ENCODE results near the gene KIF4A.
"Not testable (repeated sequence)": the region's sequence is repeated elsewhere in the genome, so short reads cannot be mapped to it uniquely, and the experiment has no call there.

The KIF4A gene

DNA sequence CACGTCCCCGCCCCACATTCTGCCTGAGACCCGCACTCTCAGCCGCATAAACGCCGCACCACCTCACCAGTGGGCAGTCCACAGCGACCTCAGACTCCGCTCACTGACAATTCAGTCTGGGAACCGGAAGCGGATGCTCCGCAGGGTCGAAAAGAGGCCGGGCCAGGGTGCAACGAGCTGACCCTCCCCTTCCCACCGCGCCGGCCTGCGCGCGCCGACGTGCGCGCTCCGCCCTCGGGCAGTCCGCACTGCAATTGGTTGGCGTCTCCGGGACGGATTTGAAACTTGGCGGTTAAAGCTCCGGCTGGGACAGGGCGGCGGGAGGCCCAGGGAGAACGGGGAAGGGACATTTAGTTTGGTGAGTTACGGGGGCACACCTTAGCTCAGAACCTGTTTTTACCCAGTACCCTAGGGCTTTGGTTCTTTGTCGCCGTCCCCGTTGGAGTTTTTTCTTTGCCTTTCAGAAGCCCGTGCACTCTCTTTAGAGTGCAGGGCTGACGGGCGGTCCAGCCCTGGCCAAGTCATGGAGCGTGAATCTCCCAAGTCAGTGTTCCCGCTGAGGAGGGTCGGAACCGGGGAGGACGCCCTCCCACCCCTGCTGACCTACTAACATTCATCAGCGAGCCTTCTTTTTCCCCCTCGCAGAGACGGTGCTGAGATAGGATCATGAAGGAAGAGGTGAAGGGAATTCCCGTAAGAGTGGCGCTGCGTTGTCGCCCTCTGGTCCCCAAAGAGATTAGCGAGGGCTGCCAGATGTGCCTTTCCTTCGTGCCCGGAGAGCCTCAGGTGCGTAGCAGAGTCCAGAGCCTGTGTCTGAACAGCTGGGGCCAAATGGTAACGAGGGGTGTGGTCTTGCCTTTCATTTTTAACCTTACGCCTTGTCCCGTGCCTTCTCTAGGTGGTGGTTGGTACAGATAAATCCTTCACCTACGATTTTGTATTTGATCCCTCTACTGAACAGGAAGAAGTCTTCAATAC lies at the start of gene KIF4A, which contains the start of gene PDZD11:
Gene KIF4A, plus strand, starts transcription at position 312 of the 978 bp plus-strand sequence. Its CDS starts 355 bp downstream, at position 667.
Gene PDZD11, minus strand, starts transcription at position 135 of the 978 bp plus-strand sequence. CDS start 586 bp downstream, outside the sequence.
- peak; percentile 64 for DNase-seq

- DNase-seq, result no peak
These were observed 49.2 kb upstream of the KIF4A start for GRCh38 chrX:70240751-70241150.

DNA sequence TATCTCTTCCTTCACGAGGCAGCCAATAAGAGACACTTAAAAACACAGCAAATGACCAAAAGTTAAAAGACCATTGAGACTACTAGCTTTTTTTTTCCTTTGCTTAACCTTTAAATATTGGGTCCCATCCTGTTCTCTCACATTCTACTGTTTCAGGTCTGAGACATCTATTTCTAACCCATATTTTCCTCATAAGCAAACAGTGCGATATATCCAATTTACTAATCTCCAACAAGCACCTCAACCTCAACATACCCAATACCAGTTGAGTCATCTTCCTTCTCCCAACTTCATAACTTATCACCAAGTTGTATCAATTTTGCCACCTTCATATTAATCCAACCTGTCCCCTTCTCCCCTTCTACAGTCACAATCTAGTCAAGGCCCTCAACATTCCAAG lies 48.4 kb upstream of the KIF4A start:
- DNase-seq, result no peak

DNA sequence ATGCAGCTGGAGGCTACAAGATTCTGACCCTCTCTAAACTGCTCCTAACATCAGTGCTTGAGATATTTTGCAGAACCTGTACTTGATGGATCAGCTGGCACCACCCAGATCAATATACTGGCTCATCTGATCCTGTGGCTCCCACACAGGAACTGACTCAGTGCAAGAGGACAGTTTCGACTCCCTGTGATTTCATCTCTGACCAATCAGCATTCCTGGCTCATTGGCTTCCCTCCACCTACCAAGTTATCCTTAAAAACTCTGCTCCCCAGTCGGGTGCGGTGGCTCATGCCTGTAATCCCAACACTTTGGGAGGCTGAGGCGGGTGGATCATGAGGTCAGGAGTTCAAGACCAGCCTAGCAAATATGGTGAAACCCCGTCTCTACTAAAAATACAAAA lies 46.3 kb upstream of the KIF4A start:
- not testable (repeated sequence) for DNase-seq

GRCh38 chrX:70244881-70245280 lies 45.0 kb upstream of the KIF4A start:
- DNase-seq, result no peak

DNA sequence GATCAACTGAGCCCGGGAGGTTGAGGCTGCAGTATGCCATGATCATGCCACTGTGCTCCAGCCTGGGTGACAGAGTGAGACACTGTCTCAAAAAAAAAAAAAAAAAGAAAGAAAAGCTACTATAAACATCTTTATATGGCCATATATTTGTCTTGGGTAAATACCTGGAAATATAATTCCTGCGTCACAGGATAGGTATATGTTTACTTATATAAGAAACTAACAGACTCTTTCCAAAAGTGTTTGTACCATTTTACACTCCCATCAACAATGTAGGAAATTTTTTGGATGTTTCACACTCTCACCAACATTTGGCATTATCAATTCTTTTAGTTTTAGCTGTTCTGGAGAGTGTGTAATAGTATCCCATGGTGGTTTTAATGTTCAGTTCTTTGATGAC lies 42.7 kb upstream of the KIF4A start:
- DNase-seq, result no peak

DNA sequence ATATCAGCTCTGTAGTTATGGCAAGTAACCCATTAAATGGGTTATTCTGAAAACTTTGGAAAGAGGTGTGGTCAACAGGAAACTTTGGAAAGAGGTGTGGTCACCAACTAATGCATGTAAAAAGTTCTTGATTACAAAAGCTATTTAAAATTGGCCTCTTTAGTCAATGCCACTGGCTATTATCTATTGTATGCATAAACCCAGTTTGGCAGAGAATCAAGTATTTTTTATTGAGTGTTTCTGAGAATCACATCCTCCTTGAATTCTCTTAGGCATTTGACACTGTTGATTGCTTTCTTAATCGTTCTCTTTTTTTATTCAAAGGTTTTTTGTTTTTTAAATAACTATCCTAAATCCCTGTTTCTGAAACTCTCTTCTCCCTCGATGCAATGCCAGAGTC lies 37.4 kb upstream of the KIF4A start:
- DNase-seq, result no peak

- no peak for DNase-seq
These were observed 36.4 kb upstream of the KIF4A start for GRCh38 chrX:70253377-70254062.

- no peak for DNase-seq
These were observed 35.9 kb upstream of the KIF4A start for GRCh38 chrX:70254063-70254400.

DNA sequence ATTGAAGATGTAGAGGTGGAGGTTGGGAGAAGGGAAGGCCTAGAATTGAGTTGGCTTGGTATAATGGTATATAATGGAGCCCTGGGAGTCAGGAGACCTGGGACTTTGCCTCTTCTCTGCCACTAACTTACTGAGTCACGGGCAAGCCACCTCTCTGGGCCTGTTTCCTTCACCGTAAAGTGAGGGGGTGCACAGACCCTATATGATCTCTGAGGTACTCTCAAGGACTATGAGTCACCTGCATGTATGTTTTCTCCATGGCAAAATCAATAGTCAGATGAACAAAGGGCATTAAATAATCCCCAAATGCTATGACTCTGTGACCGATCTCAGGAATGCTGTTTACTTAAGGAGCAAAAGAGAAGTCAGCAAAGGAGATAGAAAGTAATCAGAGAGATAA lies 35.0 kb upstream of the KIF4A start:
- no peak for DNase-seq

DNA sequence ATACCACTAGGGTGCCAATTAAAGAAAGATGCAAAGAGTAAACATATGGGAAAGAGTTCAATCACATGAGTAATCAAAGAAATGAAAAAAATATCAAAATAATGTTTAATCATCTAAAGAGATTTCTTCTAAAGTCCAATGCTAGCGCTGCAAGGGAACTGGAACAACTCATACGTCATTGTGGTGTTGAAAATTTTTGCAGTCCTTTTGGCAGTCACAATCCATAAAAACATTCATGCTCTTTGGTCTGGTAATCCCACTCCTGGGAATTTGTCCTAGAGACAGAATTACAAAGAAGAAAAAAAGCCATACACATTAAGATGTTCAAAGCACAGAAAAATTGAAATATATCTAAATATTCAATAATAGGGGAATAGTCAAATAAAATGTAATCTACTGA lies 34.5 kb upstream of the KIF4A start:
- no peak for DNase-seq

GRCh38 chrX:70257423-70258288 lies 32.2 kb upstream of the KIF4A start:
- DNase-seq, result no peak

DNA sequence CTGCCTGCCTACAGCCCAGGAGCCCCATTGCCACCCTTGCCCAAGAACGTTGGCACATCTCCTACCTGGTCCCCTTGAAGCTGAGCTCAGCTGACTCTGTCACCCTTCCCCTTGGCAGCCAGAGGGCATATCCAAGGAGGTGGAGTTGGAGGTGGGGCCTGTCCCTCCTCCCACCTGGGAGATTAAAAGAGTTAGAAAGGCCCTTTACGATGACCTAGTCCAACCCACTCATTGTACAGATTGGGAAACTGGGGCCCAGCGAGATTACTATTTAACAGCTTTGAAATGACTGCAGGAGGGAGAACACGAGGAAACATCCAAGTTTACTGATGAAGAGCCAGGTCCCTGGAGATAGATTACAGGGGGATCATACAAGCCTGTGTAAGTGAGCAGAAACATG lies 29.8 kb upstream of the KIF4A start, which contains the start of gene P2RY4:
Gene P2RY4, minus strand, starts transcription at position 101 of the 400 bp plus-strand sequence. CDS start 580 bp downstream, outside the sequence.
- DNase-seq, result no peak

DNA sequence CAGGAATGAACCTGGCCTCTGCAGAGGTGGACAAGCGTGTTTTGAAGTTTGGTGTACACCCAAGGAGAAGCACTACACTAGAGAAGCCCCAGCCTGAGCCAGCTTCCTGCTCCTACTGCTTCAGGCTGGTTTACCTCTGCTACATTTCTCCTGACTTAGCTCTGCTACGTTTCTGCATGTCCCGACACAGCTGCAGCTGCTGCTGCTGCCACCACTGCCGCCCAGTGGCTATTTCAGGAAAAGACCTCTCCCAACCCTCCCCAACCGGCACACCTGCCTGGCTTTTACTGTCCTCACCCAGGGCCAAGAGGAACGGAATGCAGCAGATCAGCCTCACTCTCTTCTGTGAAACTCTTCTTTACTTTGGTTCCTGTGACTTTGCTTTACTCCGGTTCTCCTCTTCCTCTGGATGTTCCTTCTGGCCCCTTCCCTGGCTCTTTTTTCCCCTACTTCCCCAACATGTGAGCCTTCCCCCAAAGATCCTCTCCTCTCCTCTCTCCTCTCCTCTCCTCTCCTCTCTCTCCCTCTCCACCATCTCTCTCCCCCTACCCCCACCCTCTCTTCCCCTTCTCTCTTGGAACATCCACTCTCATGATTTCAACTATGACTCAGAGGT lies 26.8 kb upstream of the KIF4A start:
- DNase-seq, result peak; percentile 10

- no peak for DNase-seq
These were observed 25.1 kb upstream of the KIF4A start for GRCh38 chrX:70264784-70265183.

DNA sequence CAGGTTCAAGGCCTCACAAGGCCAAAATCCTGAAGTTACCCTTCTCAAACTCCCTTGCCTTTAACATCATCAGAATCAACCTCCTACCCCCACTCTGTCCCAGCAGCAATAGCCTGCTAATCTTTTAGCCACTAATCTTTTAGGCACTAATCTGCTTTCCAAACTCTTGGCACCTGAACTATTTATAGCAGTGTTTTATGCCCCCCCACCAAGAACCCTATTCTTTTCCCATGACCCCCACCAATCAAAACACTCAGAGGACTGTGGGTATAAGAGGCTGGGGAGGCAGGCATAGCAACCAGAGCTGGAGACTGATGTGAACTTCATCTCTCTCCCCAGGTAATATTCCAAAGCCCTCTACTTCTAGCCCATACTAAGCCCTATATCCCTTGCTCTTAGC lies 21.9 kb upstream of the KIF4A start, which contains the start of gene ARR3:
Gene ARR3, plus strand, starts transcription at position 301 of the 400 bp plus-strand sequence. CDS start 1,052 bp downstream, outside the sequence.
- DNase-seq, result no peak

GRCh38 chrX:70274029-70274428 lies 15.9 kb upstream of the KIF4A start:
- DNase-seq, result not testable (repeated sequence)

DNA sequence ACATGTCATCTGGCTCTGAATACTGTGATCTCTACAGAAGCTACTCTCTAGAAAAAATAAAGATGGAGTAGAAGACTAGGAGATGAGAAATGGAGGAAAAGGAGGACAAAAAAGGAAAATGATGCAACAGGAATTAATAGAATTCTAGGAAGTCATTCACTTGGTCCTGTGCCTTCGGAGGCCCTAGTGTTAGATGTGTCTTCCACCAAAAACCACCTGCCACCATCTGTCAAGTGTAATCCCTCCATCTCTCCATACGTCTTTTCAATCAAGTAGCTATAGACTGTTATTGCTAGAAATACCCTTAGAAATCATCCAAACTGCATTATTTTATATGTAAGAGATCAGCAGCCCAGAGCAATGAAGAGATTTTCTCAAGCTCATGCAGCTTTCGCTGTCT lies 10.8 kb upstream of the KIF4A start:
- no peak for DNase-seq

DNA sequence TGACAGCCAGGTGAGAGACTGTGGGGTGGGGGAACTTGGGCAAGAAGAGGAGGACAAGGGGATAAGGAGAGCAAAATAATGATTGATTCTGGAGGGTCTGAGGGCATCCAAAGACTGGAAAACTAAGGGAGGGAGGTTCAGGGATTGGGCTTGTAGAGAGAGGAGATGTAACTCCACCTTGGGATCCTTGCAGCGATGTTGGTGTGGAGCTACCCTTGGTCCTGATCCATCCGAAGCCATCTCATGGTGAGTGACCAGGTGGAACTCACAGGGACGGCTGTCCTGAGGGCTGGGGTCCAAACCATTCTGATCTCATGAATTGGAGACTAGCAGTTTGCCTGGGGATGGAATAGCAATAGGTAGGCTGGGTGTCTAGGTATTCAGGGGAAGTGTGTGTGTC lies 9.3 kb upstream of the KIF4A start:
- no peak for DNase-seq

GRCh38 chrX:70281951-70282350 lies 8.0 kb upstream of the KIF4A start, which contains the start of gene RAB41:
Gene RAB41, plus strand, starts transcription at chrX:70282172. Its CDS starts 46 bp downstream, at chrX:70282218.
- no peak for DNase-seq

DNA sequence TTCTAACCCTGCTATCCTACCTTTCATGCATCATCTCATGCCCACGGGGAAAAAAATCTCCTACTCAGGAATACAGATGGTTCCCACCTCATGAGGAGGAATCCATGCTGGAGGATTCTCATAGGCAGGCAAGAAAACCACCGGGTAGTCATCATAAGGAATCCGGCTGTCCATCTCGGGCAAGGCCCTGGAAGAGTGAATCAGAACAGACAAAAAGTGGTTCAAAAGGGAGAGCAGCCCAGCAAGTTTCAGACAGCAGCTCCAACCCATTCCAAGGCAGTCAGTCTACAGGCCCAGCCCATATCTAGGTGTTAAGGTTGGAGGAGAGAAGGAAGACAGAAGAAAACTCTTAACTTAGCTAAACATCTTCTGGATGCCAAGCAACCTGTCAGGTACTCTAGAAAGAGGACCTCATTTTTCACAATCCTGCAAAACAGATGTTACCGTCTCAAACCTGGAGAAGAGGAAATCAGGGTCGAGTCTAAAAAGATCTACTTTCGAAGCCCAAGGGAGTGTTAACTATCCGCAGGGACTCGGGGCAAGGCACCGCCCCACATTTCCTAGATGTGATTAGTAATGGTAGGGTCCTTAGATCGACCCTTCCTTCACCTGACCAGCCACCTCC lies 624 bp upstream of the KIF4A start:
- DNase-seq, result no peak

- no peak for DNase-seq
These were observed 2.9 kb downstream of the KIF4A start for GRCh38 chrX:70292788-70293187.

Measured in NCI-H2107 (cell line).